LNCAP (cell line): Measurements from ENCODE around the gene HCK.

Source experiments
- TF ChIP-seq, protein P1 (sequence below): fragments of 450-650 bp; IDR thresholded peaks from 2 replicates; pipeline ENCODE4 v1.5.1; 2017; ENCODE audit warnings: mild to moderate bottlenecking

The HCK gene

GRCh38 chr20:32124916-32125454 is 72.9 kb downstream of the HCK start:
- TF ChIP-seq, protein P1, sequence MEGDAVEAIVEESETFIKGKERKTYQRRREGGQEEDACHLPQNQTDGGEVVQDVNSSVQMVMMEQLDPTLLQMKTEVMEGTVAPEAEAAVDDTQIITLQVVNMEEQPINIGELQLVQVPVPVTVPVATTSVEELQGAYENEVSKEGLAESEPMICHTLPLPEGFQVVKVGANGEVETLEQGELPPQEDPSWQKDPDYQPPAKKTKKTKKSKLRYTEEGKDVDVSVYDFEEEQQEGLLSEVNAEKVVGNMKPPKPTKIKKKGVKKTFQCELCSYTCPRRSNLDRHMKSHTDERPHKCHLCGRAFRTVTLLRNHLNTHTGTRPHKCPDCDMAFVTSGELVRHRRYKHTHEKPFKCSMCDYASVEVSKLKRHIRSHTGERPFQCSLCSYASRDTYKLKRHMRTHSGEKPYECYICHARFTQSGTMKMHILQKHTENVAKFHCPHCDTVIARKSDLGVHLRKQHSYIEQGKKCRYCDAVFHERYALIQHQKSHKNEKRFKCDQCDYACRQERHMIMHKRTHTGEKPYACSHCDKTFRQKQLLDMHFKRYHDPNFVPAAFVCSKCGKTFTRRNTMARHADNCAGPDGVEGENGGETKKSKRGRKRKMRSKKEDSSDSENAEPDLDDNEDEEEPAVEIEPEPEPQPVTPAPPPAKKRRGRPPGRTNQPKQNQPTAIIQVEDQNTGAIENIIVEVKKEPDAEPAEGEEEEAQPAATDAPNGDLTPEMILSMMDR = no peak

- TF ChIP-seq, protein P1 = no peak
Measured at GRCh38 chr20:32125506-32125905, 73.5 kb downstream of the HCK start.

GRCh38 chr20:32126919-32127318 is 74.9 kb downstream of the HCK start:
- TF ChIP-seq, protein P1 = no peak

GRCh38 chr20:32127347-32127746 is 75.3 kb downstream of the HCK start:
- TF ChIP-seq, protein P1 = no peak

GRCh38 chr20:32128167-32128566 is 76.1 kb downstream of the HCK start:
- TF ChIP-seq, protein P1 = no peak

- TF ChIP-seq, protein P1 = no peak
Measured at GRCh38 chr20:32129863-32130262, 77.8 kb downstream of the HCK start.

- TF ChIP-seq, protein P1 = no peak
Measured at GRCh38 chr20:32130352-32130751, 78.3 kb downstream of the HCK start.

- TF ChIP-seq, protein P1 = no peak
Measured at GRCh38 chr20:32130965-32131364, 78.9 kb downstream of the HCK start.
